Measurements from ENCODE around the gene CD82. TPM values are rescaled to one million over a fixed set of nuclear protein-coding genes. Genes with fewer than 3 reads are reported as not detected.

CD82 gene
- total RNA-seq, 1 donor from 2014 or later = 475 TPM

- intact Hi-C loops (cut with micrococcal nuclease) = loop anchor here (1.0 kb wide), 5 partner anchors 15 to 40 kb away; partner anchors contain the start of gene CD82
Observed at GRCh38 chr11:44597358-44598012, 32.0 kb downstream of the CD82 start.

- intact Hi-C loops (cut with micrococcal nuclease) = no loop called here
Observed at GRCh38 chr11:44598831-44599230, 33.4 kb downstream of the CD82 start.

GRCh38 chr11:44600261-44600660, 34.8 kb downstream of the CD82 start:
- intact Hi-C loops (cut with micrococcal nuclease) = no loop called here

- intact Hi-C loops (cut with micrococcal nuclease) = no loop called here
Observed at GRCh38 chr11:44600839-44601383, 35.4 kb downstream of the CD82 start.

GRCh38 chr11:44601471-44602370, 36.3 kb downstream of the CD82 start:
- intact Hi-C loops (cut with micrococcal nuclease) = loop anchor here (1.0 kb wide), 1 partner anchor 10 kb away; no protein-coding TSS in a partner anchor

- intact Hi-C loops (cut with micrococcal nuclease) = loop anchor here (1.0 kb wide), 1 partner anchor 8 kb away; no protein-coding TSS in a partner anchor
Observed at GRCh38 chr11:44602891-44603310, 37.4 kb downstream of the CD82 start.

- intact Hi-C loops (cut with micrococcal nuclease) = no loop called here
Observed at GRCh38 chr11:44604171-44604581, 38.7 kb downstream of the CD82 start.

GRCh38 chr11:44605068-44605708, 39.7 kb downstream of the CD82 start:
- intact Hi-C loops (cut with micrococcal nuclease) = no loop called here

- intact Hi-C loops (cut with micrococcal nuclease) = no loop called here
Observed at GRCh38 chr11:44605965-44606364, 40.5 kb downstream of the CD82 start.

GRCh38 chr11:44606472-44606871, 41.0 kb downstream of the CD82 start:
- intact Hi-C loops (cut with micrococcal nuclease) = no loop called here

GRCh38 chr11:44607319-44607962, 42.0 kb downstream of the CD82 start:
- intact Hi-C loops (cut with micrococcal nuclease) = no loop called here

- intact Hi-C loops (cut with micrococcal nuclease) = no loop called here
Observed at GRCh38 chr11:44607987-44608386, 42.5 kb downstream of the CD82 start.

- intact Hi-C loops (cut with micrococcal nuclease) = no loop called here
Observed at GRCh38 chr11:44608651-44608990, 43.2 kb downstream of the CD82 start.

- intact Hi-C loops (cut with micrococcal nuclease) = no loop called here
Observed at GRCh38 chr11:44608991-44609782, 43.7 kb downstream of the CD82 start.

- intact Hi-C loops (cut with micrococcal nuclease) = loop anchor here (10.0 kb wide), 1 partner anchor 515 kb away; the partner anchor contains the start of gene EXT2
Observed at GRCh38 chr11:44609783-44610155, 44.3 kb downstream of the CD82 start.

GRCh38 chr11:44610186-44610955, 44.9 kb downstream of the CD82 start:
- intact Hi-C loops (cut with micrococcal nuclease) = loop anchor here (10.0 kb wide), 1 partner anchor 516 kb away; the partner anchor contains the start of gene EXT2

- intact Hi-C loops (cut with micrococcal nuclease) = loop anchor here (1.0 to 10.0 kb wide), 2 partner anchors 9 to 516 kb away; partner anchors contain the start of gene EXT2
Observed at GRCh38 chr11:44611088-44611487, 45.6 kb downstream of the CD82 start.

GRCh38 chr11:44611687-44612434, 46.4 kb downstream of the CD82 start:
- intact Hi-C loops (cut with micrococcal nuclease) = loop anchor here (1.0 to 10.0 kb wide), 4 partner anchors 10 to 517 kb away; partner anchors contain the start of genes CD82 and EXT2
